NK-92 (cell line): ENCODE measurements around the gene NEK5.
"Not testable (repeated sequence)": the region's sequence is repeated elsewhere in the genome, so short reads cannot be mapped to it uniquely, and the experiment has no call there.

Source experiments
- DNase-seq: peaks from one replicate; lab custom pipeline; 2025; ENCODE audit not compliant: unreplicated experiment; lab: John Stamatoyannopoulos, UW

NEK5 gene

DNA sequence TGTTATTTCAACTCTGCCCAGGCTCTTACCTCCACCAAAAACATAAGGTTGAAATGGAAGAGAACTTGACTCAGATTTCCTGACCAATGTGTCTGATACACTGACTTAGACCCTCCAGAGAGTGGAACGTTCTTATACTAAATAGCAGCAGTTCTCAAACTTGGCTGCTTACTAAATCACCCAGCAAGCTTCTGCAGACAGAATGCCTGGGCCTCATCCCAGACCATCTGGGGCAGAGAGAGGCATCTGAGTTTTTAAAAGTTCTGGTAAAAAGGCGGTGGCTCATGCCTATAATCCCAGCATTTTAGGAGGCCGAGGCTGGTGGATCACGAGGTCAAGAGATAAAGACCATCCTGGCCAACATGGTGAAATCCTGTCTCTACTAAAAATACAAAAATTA lies 46.3 kb downstream of the NEK5 start:
- DNase-seq, result no peak

GRCh38 chr13:52079891-52080290 lies 49.0 kb downstream of the NEK5 start:
- DNase-seq, result not testable (repeated sequence)

- DNase-seq, result no peak
These were observed 57.8 kb downstream of the NEK5 start for GRCh38 chr13:52070929-52071523.

- DNase-seq, result no peak
These were observed 61.6 kb downstream of the NEK5 start for GRCh38 chr13:52067237-52067636.

DNA sequence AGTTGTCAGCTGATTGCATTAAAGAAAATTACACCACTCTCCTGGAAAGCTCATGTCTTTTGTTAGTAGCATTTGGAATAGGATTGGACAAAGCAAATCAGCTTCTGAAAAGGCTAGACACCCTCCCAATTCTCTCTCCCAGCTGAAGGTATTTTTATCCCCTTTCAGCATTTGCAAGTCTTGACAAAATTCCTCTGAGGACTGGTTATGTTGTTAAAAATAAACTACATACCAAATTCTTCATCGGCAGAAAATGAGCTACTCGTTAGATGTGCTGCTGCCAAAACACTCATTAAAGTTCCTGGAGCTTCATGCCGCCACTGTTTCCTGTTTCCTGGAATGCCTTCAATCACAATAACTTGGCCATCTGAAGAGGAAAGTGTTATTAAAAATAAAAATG lies 67.3 kb downstream of the NEK5 start:
- DNase-seq, result no peak

DNA sequence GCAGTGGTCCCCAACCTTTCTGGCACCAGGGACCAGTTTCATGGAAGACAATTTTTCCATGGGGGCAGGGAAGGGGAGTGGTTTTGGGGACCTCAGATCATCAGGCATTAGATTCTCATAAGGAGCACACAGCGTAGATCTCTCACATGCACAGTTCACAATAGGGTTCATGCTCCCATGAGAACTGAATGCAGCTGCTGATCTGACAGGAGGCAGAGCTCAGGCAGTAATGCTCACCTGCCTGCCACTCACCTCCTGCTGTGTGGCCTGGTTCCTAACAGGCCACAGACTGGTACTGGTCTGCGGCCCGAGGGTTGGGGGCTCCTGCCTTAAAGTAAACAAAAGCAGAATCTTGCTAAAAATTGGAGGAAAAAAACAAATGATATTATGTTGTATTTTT lies 67.8 kb downstream of the NEK5 start:
- not testable (repeated sequence) for DNase-seq

GRCh38 chr13:52053460-52053859 lies 75.4 kb downstream of the NEK5 start:
- no peak for DNase-seq

- DNase-seq, result no peak
These were observed 77.5 kb downstream of the NEK5 start for GRCh38 chr13:52051400-52051799.

DNA sequence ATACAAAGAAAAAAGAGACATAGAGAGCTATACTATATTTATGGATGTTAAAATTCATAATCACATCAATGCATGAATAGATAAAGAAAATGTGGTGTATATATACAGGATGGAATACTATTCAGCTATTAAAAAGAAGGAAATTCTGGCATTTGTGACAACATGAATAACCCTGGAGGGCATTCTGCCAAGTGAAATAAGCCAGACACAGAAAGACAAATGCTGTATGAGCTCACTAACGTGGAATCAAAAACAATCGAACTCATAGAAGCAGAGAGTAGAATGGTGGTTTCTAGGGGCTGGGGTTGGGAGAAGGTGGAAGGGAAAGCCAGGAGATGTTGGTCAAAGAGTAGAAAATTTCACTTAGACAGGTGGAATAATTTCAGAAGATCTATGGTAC lies 80.4 kb downstream of the NEK5 start:
- no peak for DNase-seq

DNA sequence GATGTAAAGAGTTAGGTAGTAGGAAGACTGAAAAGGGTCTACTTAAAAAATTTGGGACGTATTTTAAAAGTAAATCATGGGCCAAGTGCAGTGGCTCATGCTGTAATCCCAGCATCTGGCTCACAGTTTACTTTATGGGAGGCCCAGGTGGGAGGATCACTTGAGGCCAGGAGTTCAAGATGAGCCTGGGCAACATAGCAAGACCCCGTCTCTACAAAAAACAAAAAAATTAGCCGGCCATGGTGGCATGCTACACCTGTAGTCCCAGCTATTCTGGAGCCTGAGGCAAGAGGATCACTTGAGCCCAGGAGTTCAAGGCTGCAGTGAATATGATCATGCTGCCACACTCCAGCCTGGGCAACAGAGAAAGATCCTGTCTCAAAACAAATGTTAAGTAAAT lies 81.4 kb downstream of the NEK5 start:
- DNase-seq, result no peak

- no peak for DNase-seq
These were observed 85.2 kb downstream of the NEK5 start for GRCh38 chr13:52043675-52044074.

DNA sequence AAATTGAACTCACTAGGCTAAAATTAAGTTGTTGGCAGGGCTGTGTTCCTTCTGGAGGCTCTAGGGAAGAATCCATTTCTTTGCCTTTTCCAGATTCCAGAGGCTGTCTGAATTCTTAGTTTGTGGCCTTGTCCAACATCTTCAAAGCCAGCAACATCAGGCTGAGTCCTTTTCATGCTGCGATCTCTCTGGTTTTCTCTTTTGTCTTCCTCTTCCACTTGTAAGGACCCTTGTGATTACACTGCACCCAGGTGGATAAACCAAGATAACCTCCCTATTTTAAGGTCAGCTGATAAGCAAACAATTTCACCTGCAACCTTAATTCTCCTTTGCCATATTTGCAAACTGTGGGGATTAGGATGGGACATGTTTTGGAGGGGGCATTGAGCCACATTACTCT lies 92.8 kb downstream of the NEK5 start:
- DNase-seq, result no peak

DNA sequence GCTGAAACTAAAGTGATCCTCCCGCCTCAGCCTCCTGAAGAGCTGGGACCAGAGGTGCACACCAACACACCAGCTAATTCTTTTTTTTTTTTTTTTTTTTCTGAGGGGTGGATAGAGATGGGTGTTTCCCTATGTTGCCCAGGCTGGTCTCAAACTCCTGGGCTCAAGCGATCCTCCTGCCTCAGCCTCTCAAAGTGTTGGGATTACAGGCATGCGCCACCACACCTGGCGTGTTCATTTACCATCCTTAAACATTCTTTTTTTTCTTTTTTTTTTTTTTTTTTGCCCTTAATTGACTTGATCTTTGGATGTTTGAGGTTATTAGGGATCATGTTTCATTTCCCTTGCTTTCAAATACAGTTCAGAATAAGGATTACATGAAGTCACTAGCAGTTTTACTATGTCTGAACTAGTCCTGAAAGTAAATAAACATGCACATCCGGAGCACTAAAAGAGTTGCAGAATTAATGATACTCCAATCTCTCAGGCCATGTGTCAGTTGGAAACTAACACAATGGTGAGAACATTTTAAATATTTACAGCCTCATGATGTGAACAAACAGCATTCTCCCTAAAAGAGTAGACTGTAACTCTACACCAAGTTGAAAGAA lies 94.2 kb downstream of the NEK5 start:
- no peak for DNase-seq

DNA sequence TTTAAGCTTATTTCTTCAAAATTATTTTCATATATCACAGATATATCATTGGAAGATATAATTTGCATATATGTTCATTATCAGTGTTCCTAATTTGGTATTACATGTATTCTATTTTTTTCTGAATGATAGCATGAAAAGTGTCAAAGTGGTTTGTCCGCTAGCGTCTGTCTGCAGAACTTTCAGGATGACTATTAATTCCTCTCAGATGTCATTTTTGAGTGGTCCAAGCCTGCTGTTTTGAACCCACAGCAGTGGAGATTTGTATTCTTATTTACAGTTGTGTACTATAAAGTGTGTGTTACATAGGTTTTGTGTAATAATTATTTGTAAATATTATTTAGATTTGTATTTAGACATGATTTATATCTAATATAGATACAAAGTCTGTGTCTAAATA lies 95.8 kb downstream of the NEK5 start:
- no peak for DNase-seq

DNA sequence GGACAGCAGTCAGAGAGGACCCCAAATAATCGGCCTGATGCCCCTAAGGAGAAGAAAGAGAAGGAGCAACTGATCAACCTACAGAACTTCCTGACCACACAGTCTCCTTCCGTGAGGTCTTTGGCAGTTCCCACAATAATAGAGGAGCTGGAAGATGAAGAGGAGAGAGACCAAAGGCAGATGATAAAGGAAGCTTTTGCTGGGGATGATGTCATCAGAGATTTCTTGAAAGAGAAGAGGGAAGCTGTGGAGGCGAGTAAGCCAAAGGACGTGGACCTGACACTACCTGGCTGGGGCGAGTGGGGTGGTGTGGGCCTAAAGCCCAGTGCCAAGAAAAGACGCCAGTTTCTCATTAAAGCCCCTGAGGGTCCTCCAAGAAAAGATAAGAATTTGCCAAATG lies 98.5 kb downstream of the NEK5 start:
- not testable (repeated sequence) for DNase-seq

- DNase-seq, result no peak
These were observed 99.3 kb downstream of the NEK5 start for GRCh38 chr13:52029569-52029968.

DNA sequence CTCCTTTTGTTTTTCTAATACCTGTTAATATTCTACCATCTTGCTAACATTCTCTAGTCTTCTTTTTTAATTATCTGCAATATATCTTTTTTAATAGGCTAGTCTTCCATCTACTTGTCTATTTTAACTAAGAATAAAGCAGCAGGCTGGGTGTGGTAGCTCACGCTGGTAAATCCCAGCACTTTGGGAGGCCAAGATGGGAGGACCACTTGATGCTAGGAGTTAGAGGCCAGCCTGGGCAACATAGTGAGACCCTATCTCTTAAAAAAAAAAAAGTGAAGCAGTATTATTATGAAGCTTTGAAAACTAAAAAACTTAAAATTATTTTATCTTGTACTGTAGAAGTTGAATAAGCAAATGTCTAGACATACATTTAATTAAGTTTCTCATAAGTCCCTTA lies 101.0 kb downstream of the NEK5 start:
- DNase-seq, result no peak

DNA sequence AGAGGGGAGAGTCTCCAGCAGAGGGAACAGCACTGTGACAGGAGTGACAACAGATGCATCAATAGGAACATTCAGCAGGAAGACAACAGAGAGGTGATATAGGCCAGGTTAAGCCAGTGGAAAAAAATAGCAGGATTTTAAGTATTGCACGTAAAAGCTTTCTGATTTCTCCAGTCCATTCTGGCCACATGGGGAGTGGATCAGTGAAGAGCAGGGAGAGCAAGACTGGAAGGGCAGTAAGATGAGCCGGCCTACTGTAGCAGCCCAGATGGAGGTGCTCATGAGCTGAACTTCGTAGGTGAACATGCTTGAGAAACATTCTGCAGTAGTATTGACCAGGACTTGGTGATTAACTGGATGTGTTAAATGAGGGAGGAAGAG lies 102.6 kb downstream of the NEK5 start:
- no peak for DNase-seq

DNA sequence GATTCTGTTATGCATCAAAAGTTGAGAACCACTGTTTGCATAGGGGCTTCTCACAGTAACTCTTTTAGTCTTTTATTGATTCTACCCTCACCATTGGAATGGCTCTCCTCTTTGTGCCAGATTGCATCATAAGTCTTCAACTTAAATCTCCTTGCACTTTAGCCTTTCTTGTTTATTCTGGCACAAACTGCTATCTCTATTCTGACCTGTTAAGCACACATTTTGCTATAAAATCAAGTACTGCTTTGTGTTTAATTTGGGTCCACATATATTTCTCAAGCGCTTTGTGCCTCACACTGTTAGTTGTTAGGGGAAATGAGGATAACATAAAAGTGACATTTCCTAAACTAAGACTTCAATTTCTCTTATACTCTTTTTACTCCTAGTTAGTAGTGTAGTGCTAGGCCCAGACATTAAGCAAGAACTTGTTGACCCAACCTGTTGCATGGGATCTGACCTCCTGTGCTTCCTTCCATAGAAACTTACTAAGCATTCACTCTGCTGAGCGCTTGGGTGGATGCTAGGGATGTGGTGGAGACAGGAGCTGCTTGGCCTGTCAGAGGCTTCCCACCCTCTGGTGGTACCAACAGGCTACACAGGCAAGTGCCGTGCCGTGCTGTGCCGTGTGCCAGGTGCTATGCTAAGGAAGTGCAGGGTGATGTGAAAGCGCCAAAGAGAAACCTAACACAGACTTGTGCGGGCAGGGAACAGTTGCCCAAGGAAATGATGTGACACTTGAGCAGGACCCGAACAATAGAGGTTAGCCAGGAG lies 103.2 kb downstream of the NEK5 start:
- no peak for DNase-seq

DNA sequence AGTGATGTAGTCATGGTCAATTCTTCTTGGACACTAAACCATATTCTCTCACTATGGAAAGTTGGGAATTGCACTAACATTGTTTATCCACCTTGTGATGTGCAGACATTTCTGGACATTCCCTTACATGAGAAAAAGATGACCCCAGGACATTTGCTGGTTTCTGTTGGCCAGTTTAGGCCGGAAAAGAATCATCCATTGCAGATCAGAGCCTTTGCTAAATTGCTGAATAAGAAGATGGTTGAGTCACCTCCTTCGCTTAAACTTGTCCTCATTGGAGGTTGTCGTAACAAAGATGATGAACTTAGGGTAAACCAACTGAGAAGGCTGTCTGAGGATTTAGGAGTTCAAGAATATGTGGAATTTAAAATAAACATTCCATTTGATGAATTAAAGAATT lies 104.4 kb downstream of the NEK5 start, which contains the start of gene UTP14C:
Gene UTP14C (plus strand): TSS at position 211 of the 400 bp plus-strand sequence. CDS start 4,114 bp downstream, outside the sequence.
- no peak for DNase-seq

DNA sequence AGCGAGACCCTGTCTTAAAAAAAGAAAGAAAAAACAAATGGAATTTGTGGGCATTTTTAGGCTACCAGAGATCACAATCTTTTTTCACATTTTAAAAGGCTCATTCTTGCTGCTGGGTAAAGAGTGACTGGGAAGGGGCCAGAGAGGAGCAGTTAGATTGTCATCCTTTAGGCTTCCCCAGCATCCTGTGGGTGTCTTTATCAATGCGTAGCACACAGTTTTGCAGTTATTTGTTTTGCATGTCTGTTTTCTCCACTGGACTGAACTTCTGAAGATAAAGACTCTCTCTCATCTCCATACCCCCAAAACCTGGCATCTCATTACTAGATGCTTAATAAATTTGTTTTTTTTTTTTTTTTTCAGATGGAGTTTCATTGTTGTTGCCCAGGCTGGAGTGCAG lies 106.5 kb downstream of the NEK5 start:
- DNase-seq, result no peak

GRCh38 chr13:52020191-52020590 lies 108.7 kb downstream of the NEK5 start:
- no peak for DNase-seq
